HG03280 (cell line): Measurements from ENCODE around the gene FAM53C.
A peak's percentile ranks its signal among the peaks of the same experiment; 100 is the strongest.

ENCODE experiments used
- ATAC-seq: cut with Tn5 transposase; IDR thresholded peaks from one replicate; pipeline ENCODE4 v1.9.1; 2021; ENCODE audit warnings: mild to moderate bottlenecking, moderate library complexity; ENCODE audit not compliant: unreplicated experiment

FAM53C gene

GRCh38 chr5:138350563-138350890 is 12.5 kb downstream of the FAM53C start:
- ATAC-seq = no peak

- ATAC-seq = no peak
Measured at GRCh38 chr5:138351056-138351455, 13.0 kb downstream of the FAM53C start.

GRCh38 chr5:138351517-138351916 is 13.5 kb downstream of the FAM53C start:
- no peak for ATAC-seq

- ATAC-seq = peak; percentile 69
Measured at GRCh38 chr5:138352071-138352721, 14.1 kb downstream of the FAM53C start, which contains the start of gene KDM3B. TSS of gene KDM3B (plus strand) at chr5:138352685. CDS start at chr5:138352796, 111 bp downstream.

GRCh38 chr5:138352722-138353559 is 14.9 kb downstream of the FAM53C start:
- ATAC-seq = peak; percentile 46

GRCh38 chr5:138353560-138354080 is 15.6 kb downstream of the FAM53C start:
- no peak for ATAC-seq

- ATAC-seq = no peak
Measured at GRCh38 chr5:138354387-138354786, 16.3 kb downstream of the FAM53C start.

GRCh38 chr5:138354926-138355378 is 16.9 kb downstream of the FAM53C start:
- ATAC-seq = peak; percentile 42

GRCh38 chr5:138359621-138360020 is 21.6 kb downstream of the FAM53C start:
- ATAC-seq = no peak

- no peak for ATAC-seq
Measured at GRCh38 chr5:138360941-138361452, 22.9 kb downstream of the FAM53C start.

- ATAC-seq = no peak
Measured at GRCh38 chr5:138364576-138364975, 26.5 kb downstream of the FAM53C start.

GRCh38 chr5:138366632-138367382 is 28.7 kb downstream of the FAM53C start:
- ATAC-seq = no peak

GRCh38 chr5:138369261-138369660 is 31.2 kb downstream of the FAM53C start:
- no peak for ATAC-seq

GRCh38 chr5:138369706-138370105 is 31.6 kb downstream of the FAM53C start:
- ATAC-seq = no peak

GRCh38 chr5:138370537-138370936 is 32.5 kb downstream of the FAM53C start:
- no peak for ATAC-seq

GRCh38 chr5:138371454-138371853 is 33.4 kb downstream of the FAM53C start:
- ATAC-seq = no peak

GRCh38 chr5:138372225-138372624 is 34.2 kb downstream of the FAM53C start:
- ATAC-seq = peak; percentile 67

GRCh38 chr5:138372653-138373052 is 34.6 kb downstream of the FAM53C start:
- ATAC-seq = no peak

GRCh38 chr5:138382347-138382746 is 44.3 kb downstream of the FAM53C start:
- ATAC-seq = no peak

GRCh38 chr5:138385660-138386059 is 47.6 kb downstream of the FAM53C start:
- ATAC-seq = no peak

GRCh38 chr5:138386290-138386689 is 48.2 kb downstream of the FAM53C start:
- no peak for ATAC-seq
